Epithelial cell of proximal tubule (primary cell): ENCODE results near the gene KCNJ15. TPM values are rescaled to one million over a fixed set of nuclear protein-coding genes. Genes with fewer than 3 reads are reported as not detected.
A peak's percentile ranks its signal among the peaks of the same experiment; 100 is the strongest.

Experiments used
- DNase-seq: peaks from one replicate; pipeline ENCODE4 v3.0.0-alpha.2; 2011; ENCODE audit warnings: low read depth
- H3K4me3 ChIP-seq: 2 replicates; pipeline ENCODE4 v1.5.1; 2011; ENCODE audit warnings: low read depth, mild to moderate bottlenecking, low read length
- CTCF ChIP-seq: conservative IDR thresholded peaks from 2 replicates; pipeline ENCODE4 v1.5.1; 2012; ENCODE audit warnings: low read depth, mild to moderate bottlenecking, low read length
- total RNA-seq: library from RNA; depleted of rRNA; stranded (reverse); fragments of >200 nt; gene quantifications from 2 replicates; pipeline ENCODE4 v1.2.3, GENCODE V29; 2015

Gene KCNJ15
- total RNA-seq: 38.9 and 40.8 TPM in 2 replicates

GRCh38 chr21:38256599-38257302 lies at the start of gene KCNJ15:
KCNJ15 (plus strand) TSS chr21:38256991; CDS start chr21:38299262, 42,271 bp downstream.
- TF ChIP-seq CTCF: no peak
- DNase-seq: no peak
- peak within 1 kb of the TSS; percentile 83 for H3K4me3 ChIP-seq

GRCh38 chr21:38208118-38208517 lies 48.7 kb upstream of the KCNJ15 start:
- no peak for TF ChIP-seq CTCF
- no peak overlapping the region for H3K4me3 ChIP-seq
- DNase-seq: no peak

- no peak for DNase-seq
- H3K4me3 ChIP-seq: no peak overlapping the region
- no peak for TF ChIP-seq CTCF
Measured at GRCh38 chr21:38211321-38211720, 45.5 kb upstream of the KCNJ15 start.

- no peak for DNase-seq
- TF ChIP-seq CTCF: no peak
Measured at GRCh38 chr21:38212706-38213105, 44.1 kb upstream of the KCNJ15 start.

GRCh38 chr21:38219049-38219628 lies 37.7 kb upstream of the KCNJ15 start:
- no peak for DNase-seq
- TF ChIP-seq CTCF: peak; percentile 98
- no peak overlapping the region for H3K4me3 ChIP-seq

More at GRCh38 chr21:38212706-38213105, 44.1 kb upstream of the KCNJ15 start:
- no peak overlapping the region for H3K4me3 ChIP-seq

GRCh38 chr21:38220270-38220737 lies 36.5 kb upstream of the KCNJ15 start:
- no peak overlapping the region for H3K4me3 ChIP-seq
- DNase-seq: no peak
- TF ChIP-seq CTCF: no peak

GRCh38 chr21:38221594-38221993 lies 35.2 kb upstream of the KCNJ15 start:
- no peak overlapping the region for H3K4me3 ChIP-seq
- no peak for TF ChIP-seq CTCF
- DNase-seq: peak; percentile 48
